SJSA1 (cell line): ENCODE data around the gene TANGO2. TPM values are rescaled to one million over a fixed set of nuclear protein-coding genes. Genes with fewer than 3 reads are reported as not detected.

ENCODE experiments used
- total RNA-seq: library from RNA; depleted of rRNA; stranded (reverse); fragments of >200 nt; shearing (Covaris generic); gene quantifications from 2 replicates; pipeline ENCODE4 v1.2.3, GENCODE V29; 2014; rRNA removed

Gene TANGO2
- total RNA-seq, 1 experiment from 2014 or later, result 36.9 TPM

Other genes starting within 250 kb of the TANGO2 start
- 12.2 and 17.7 TPM in 2 replicates for gene GNB1L, start 166.2 kb upstream of the TANGO2 start, total RNA-seq
- 11.5 and 11.7 TPM in 2 replicates for gene RTL10, start 166.2 kb upstream of the TANGO2 start, total RNA-seq
- gene COMT, start 79.3 kb upstream of the TANGO2 start, total RNA-seq, result 288 and 492 TPM in 2 replicates
- gene TXNRD2, start 79.3 kb upstream of the TANGO2 start, total RNA-seq, result 25.5 and 42.5 TPM in 2 replicates
- 1.4 and 3.0 TPM in 2 replicates for gene ARVCF, start 4.3 kb upstream of the TANGO2 start, total RNA-seq
- 24.8 and 26.5 TPM in 2 replicates for gene DGCR8, start 59.1 kb downstream of the TANGO2 start, total RNA-seq
- 962 and 1,093 TPM in 2 replicates for gene RANBP1, start 95.0 kb downstream of the TANGO2 start, total RNA-seq
- 39.9 and 58.7 TPM in 2 replicates for gene TRMT2A, start 96.1 kb downstream of the TANGO2 start, total RNA-seq
- 9.0 and 10.6 TPM in 2 replicates for gene ZDHHC8, start 110.7 kb downstream of the TANGO2 start, total RNA-seq
- 0.16 and 0.84 TPM in 2 replicates for gene CCDC188, start 129.9 kb downstream of the TANGO2 start, total RNA-seq
- 0.05 TPM in 1 of 2 replicates, not detected in the other for gene RTN4R, start 247.2 kb downstream of the TANGO2 start, total RNA-seq